ENCODE data around the gene EPHA4.

The EPHA4 gene

GRCh38 chr2:221435171-221435570, 136.9 kb downstream of the EPHA4 start:
- DNase-seq = no peak

- DNase-seq = no peak
Measured at GRCh38 chr2:221434142-221434541, 138.0 kb downstream of the EPHA4 start.

- no peak for DNase-seq
Measured at GRCh38 chr2:221431477-221431876, 140.6 kb downstream of the EPHA4 start.

GRCh38 chr2:221429741-221430491, 142.2 kb downstream of the EPHA4 start:
- DNase-seq = no peak

DNA sequence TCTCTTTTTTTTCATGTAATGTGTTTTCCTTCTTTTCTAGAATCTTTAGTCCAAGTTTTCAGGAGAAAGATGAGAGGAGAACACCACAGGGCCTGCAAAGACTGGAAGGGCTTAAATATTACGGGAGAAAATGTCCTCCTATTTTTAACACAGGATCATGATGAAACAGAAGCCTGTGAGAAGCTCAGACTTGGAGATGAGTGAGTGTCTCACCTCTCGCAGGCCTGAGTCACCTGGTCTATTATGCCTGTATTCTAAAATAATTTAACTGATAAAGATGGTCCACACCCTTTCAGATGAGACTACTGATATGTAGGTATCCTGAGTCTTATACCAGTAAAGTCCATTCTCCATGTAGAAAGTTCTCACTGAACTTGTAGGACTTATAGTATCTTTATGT, 143.2 kb downstream of the EPHA4 start:
- no peak for DNase-seq

GRCh38 chr2:221426929-221427328, 145.2 kb downstream of the EPHA4 start:
- no peak for DNase-seq

- DNase-seq = no peak
Measured at GRCh38 chr2:221425891-221426290, 146.2 kb downstream of the EPHA4 start.

DNA sequence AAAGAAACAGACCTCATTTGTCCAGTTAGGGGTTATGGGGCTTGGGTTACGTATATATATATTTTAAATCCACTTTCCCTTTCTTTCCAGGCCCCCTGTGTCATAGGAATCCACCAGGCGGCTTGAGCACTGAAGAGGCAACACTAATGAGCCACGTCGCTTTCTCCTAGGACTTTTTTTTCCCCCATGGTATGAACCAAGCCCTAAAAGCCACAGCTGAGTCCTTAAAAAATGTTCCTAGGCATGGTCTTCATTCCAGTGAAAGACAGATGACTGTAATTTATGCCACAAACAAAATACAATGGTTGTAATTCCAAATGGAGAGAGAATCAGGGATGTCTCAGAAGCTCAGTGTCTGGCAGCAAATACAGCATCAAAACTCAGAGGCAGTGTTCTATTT, 146.8 kb downstream of the EPHA4 start:
- no peak for DNase-seq

DNA sequence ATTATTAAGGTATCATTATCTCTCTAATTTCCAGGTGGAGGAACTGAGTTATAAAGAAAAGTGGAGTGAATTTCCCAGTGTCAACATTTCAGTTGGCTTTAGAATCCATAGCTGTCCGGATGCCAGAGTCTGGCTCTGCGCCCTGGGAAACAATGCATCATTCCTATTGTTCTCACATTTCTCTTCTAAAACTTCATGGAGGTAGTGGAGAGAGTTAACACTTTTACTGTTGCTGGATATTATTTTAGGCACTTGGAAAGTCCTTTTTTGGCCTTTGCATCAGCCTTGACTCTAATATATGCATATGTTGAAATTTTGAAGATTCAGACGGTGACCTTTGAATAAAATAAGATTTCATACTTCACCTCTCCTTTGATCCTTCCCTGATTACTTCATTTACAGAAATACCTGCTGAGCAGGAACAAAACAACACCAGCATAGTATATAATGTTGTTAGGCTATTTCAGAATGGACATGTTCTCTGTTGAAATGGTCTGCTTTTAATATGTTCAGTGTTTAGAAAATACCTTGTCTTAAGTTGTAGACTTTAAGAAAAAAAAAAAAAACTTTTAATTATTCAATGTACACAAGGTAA, 148.8 kb downstream of the EPHA4 start:
- DNase-seq = no peak

- no peak for DNase-seq
Measured at GRCh38 chr2:221422516-221423209, 149.4 kb downstream of the EPHA4 start.

GRCh38 chr2:221420245-221420644, 151.9 kb downstream of the EPHA4 start:
- no peak for DNase-seq

- no peak for DNase-seq
Measured at GRCh38 chr2:221415789-221416188, 156.3 kb downstream of the EPHA4 start.

DNA sequence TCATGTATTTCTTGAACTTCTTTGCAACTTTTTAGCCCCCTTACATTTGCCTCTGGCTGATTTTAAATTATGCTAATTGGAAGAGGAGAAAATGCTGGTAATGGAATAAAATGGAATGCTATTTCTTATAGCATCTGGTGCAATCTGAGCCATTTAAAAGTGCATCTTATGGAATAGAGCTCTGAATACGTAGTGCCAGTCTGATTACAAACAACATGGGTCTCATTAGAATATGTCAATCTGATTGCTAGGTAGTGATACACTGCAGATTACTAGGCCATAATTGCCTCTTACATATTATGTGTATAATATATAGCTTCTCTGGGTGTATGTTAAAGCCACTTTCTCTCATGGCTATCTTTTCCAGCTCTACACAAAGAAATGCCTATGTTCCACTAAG, 159.1 kb downstream of the EPHA4 start:
- no peak for DNase-seq

DNA sequence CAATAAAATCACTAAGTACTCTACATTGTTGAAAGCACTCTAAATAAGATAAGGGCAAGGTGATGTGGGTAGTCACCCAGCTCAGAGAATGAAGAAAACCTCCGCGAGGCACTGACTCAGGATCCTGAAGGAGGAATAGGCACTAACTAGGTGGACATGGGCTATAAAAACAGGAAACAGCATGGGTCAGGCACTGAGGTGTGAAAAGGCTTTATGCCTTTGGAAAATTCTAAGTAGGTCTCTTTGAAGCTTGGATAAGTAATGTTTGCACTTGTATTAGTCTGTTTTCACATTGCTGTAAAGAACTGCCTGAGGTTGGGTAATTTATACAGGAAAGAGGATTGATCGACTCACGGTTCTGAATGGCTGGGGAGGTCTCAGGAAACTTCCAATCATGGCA, 161.6 kb downstream of the EPHA4 start:
- no peak for DNase-seq

DNA sequence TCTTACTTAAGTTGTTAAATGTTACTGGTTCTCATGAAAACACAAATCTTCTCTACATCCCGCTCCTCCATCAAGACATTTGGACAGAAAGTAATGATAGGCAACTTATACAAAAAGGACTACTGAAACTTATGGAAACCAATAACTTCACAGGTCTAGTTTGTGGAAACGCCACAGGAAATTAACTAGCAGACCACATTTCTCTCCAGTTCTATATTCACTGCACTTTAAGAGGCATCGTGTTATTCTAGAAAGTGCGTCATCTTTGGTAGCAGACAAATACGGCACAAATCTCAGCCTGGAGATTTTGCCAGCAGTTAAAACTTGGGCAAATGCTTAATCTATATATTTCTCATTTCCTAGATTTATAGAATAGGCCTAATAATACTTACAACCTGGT, 164.3 kb downstream of the EPHA4 start:
- no peak for DNase-seq

- DNase-seq = no peak
Measured at GRCh38 chr2:221405521-221405920, 166.6 kb downstream of the EPHA4 start.

DNA sequence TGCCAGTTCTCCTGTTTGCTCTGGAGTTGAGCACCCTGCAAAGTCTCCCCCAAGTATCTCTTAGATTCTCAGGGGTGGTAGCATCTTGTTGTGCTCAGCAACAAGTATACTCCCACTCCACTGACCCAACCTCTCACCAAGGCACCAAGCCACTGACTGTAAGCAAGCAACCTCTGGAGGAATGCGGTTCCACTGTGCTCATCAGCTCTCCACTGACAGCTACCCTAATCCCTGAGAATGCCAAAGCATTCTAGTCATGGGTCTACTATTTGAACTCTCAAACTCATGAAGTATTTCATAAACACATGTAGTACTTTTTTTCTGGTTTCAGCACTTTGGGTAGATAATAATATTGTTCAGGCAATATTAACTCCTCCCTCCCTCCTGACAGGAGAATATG, 170.0 kb downstream of the EPHA4 start:
- no peak for DNase-seq

GRCh38 chr2:221400411-221400810, 171.7 kb downstream of the EPHA4 start:
- DNase-seq = no peak

DNA sequence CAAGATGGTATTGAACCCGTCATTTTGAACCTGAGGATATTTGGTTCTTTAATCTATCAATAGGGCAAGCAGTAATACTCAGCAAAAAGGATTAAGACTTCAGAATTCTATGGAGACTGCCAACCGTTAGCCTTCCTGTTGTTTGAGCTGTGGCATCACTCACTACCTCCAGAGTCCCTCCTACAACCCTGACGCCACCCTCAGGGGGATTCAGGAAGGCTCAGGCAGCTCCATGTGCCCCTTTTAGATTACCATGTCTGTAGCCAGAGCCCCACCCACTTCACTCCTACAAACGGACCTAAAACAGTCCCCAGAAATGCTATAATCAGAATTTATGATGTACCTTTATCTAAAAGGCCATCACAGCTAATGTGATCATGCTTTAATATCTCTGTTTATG, 172.9 kb downstream of the EPHA4 start:
- DNase-seq = no peak

DNA sequence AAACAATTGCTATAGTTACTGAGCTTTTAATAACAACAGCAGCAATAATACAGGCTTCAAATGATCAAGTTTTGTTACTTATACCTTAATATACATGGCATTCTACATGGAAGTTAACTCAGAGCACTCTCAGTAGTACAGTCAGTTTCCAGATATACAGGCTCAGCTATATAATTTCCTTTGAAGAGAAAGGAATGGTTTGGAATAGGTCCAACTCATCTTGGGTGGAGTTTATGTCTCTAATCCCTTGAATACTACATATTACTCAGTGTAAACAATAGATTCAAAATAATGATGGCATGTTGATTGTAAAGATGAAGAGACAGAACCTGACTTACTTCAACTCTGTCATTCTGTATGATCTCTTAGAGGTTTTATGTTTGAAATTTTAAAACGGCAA, 174.9 kb downstream of the EPHA4 start:
- DNase-seq = no peak

DNA sequence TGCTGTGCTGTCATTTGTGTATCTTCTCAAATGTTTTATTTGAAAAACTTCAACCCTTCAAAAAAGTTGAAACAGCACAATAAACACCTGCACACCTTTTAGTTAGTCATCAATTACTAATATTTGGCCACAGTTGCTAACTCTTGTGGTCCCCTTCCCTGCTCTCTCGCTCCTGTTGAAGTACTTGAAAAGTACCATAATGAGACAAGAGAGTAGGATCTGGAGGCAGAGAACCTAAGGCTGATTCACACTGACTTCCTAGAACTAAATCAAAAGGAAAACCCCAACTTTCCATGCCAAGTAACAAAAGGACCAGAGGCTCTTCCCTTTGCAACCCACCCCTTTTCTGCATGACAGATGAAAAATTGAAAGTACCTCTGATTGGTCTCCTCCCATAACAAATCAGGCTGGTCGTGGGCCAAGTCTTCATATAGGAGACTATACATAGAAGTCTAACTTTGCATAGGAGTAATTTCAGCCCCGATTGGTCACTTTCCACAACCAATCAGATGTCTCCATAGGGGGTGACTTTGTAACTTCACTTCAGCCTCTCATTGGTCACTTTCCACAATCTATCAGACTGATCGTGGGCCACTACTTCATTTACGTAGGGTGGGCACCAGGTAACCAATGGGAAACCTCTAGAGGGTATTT, 179.7 kb downstream of the EPHA4 start:
- DNase-seq = no peak

- DNase-seq = no peak
Measured at GRCh38 chr2:221390878-221391277, 181.2 kb downstream of the EPHA4 start.

- no peak for DNase-seq
Measured at GRCh38 chr2:221389904-221390303, 182.2 kb downstream of the EPHA4 start.

- no peak for DNase-seq
Measured at GRCh38 chr2:221389421-221389820, 182.7 kb downstream of the EPHA4 start.
